Activated naive CD4-positive, alpha-beta T cell treated with anti-CD3 and anti-CD28 coated beads, Interleukin-2, amount 10 ng/mL, durations not matched to agents 7 days and 5 days (primary cell): ENCODE results near the gene CD40LG.

Experiments used
- CTCF ChIA-PET: fragments of 350-600 bp; sonication (Branson Sonifier 250); formaldehyde crosslinking; loops from one replicate; lab custom pipeline; 2021; ENCODE audit warnings: antibody characterized with exemption; lab: Charles Lee
- DNase-seq: peaks from one replicate; pipeline ENCODE4 v3.0.0-alpha.2; 2020
- H3K27ac Mint-ChIP-seq: one replicate; pipeline ENCODE4 v1.8.0; 2021; ENCODE audit warnings: mild to moderate bottlenecking, moderate library complexity, mixed read lengths
- H3K27me3 Mint-ChIP-seq: one replicate; pipeline ENCODE4 v1.8.0; 2021; ENCODE audit warnings: mild to moderate bottlenecking, mixed read lengths
- H3K36me3 Mint-ChIP-seq: one replicate; pipeline ENCODE4 v1.8.0; 2021; ENCODE audit warnings: mixed read lengths
- H3K4me1 Mint-ChIP-seq: one replicate; pipeline ENCODE4 v1.8.0; 2021; ENCODE audit warnings: mixed read lengths
- H3K4me3 Mint-ChIP-seq: one replicate; pipeline ENCODE4 v1.8.0; 2021; ENCODE audit warnings: mild to moderate bottlenecking, moderate library complexity, mixed read lengths
- H3K9me3 Mint-ChIP-seq: one replicate; pipeline ENCODE4 v1.8.0; 2021; ENCODE audit warnings: mixed read lengths

The CD40LG gene

GRCh38 chrX:136691028-136691809 lies 43.3 kb downstream of the CD40LG start:
- H3K36me3 Mint-ChIP-seq, result peaks cover 33% of the 10 kb centered on the region
- H3K9me3 Mint-ChIP-seq, result no peaks in the 10 kb centered on the region
- CTCF ChIA-PET, result interaction anchor here (1.0 to 1.4 kb wide), 2 partner anchors 82 to 116 kb away, joined by 3 read pairs; no protein-coding TSS in a partner anchor
- no peak for DNase-seq
- peak overlapping the region; percentile 85 for H3K27ac Mint-ChIP-seq
- H3K27me3 Mint-ChIP-seq, result no peaks in the 10 kb centered on the region
- no peak overlapping the region for H3K4me3 Mint-ChIP-seq
- peaks cover 83% of the 10 kb centered on the region for H3K4me1 Mint-ChIP-seq

GRCh38 chrX:136692271-136692670 lies 44.3 kb downstream of the CD40LG start:
- H3K9me3 Mint-ChIP-seq, result no peaks in the 10 kb centered on the region
- peaks cover 35% of the 10 kb centered on the region for H3K36me3 Mint-ChIP-seq
- H3K27me3 Mint-ChIP-seq, result no peaks in the 10 kb centered on the region
- CTCF ChIA-PET, result no interaction called here
- H3K27ac Mint-ChIP-seq, result peak overlapping the region; percentile 33
- H3K4me1 Mint-ChIP-seq, result peaks cover 87% of the 10 kb centered on the region
- no peak for DNase-seq
- H3K4me3 Mint-ChIP-seq, result no peak overlapping the region

GRCh38 chrX:136694431-136695087 lies 46.6 kb downstream of the CD40LG start:
- Mint-ChIP-seq H3K36me3 (peaks cover 34% of the 10 kb centered on the region), H3K4me1 (peaks cover 79% of the 10 kb centered on the region), H3K27me3 (no peaks in the 10 kb centered on the region), H3K4me3 (peak overlapping the region; percentile 58), H3K27ac (peak overlapping the region; percentile 98), H3K9me3 (peaks cover 5% of the 10 kb centered on the region)
- peak; percentile 43 for DNase-seq
- CTCF ChIA-PET, result interaction anchor here (0.7 to 5.0 kb wide), 11 partner anchors 12 to 528 kb away, joined by 3 to 43 read pairs (median 6); no protein-coding TSS in a partner anchor

GRCh38 chrX:136697156-136697555 lies 49.2 kb downstream of the CD40LG start:
- no peak for DNase-seq
- Mint-ChIP-seq H3K36me3 (peaks cover 43% of the 10 kb centered on the region), H3K4me1 (peaks cover 58% of the 10 kb centered on the region), H3K9me3 (peaks cover 14% of the 10 kb centered on the region), H3K27me3 (no peaks in the 10 kb centered on the region), H3K4me3 (peak overlapping the region; percentile 21), H3K27ac (peak overlapping the region; percentile 53)
- CTCF ChIA-PET, result interaction anchor here (0.6 to 5.0 kb wide), 7 partner anchors 11 to 669 kb away, joined by 3 to 43 read pairs (median 12); no protein-coding TSS in a partner anchor

- no peak overlapping the region for H3K4me3 Mint-ChIP-seq
- H3K27me3 Mint-ChIP-seq, result no peaks in the 10 kb centered on the region
- CTCF ChIA-PET, result interaction anchor here (0.6 to 1.7 kb wide), 6 partner anchors 8 to 93 kb away, joined by 3 to 12 read pairs (median 4); no protein-coding TSS in a partner anchor
- H3K9me3 Mint-ChIP-seq, result no peaks in the 10 kb centered on the region
- H3K4me1 Mint-ChIP-seq, result peaks cover 27% of the 10 kb centered on the region
- peaks cover 52% of the 10 kb centered on the region for H3K36me3 Mint-ChIP-seq
- no peak for DNase-seq
- peak overlapping the region; percentile 11 for H3K27ac Mint-ChIP-seq
Observed at GRCh38 chrX:136708348-136708747, 60.4 kb downstream of the CD40LG start.
